Inflammatory macrophage treated with lipopolysaccharide for 4 hours (primary cell): ENCODE measurements around the gene YPEL2.
"Not testable (repeated sequence)": the region's sequence is repeated elsewhere in the genome, so short reads cannot be mapped to it uniquely, and the experiment has no call there.

Source experiments
- DNase-seq: peaks from one replicate; pipeline ENCODE4 v3.0.0-alpha.2; 2020

Gene YPEL2

DNA sequence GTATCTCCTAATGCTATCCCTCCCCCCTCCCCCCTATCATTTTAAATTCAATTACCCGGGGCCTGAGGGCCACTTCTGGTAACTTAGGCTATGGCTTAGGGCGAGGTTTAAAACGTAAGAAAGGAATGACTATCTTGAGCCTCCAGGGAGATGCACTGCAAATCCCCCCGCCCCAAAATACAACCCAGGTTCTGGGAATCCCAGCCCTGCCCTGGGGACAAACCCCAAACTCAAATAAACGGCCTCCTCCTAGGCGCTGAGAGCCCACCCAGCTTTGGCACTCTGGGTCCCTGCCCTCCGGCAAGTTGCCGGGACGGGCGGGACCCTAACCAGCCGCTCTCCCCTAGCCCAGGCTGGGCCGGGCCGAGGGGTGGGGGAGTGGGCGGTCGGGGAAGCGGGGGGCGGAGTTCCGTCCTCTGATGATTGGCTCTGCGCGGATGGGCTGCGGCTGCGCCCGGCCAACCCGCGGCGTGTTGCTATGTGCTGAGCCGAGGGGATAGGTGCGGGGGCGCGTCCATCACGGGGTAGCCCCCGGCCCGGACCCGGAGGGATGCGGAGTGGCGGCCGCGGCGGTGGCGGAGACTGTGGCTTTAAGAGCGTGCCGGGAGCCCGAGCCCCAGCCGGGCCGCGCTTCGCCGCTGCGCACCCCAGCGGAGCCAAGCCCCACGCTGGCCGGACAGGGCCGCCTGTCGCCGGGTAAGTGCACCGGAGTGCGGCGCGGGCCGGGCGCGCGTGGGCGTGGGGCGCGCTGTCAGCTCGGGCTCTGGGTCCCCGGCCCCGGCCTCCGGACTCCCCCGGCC lies at the start of gene YPEL2:
Gene YPEL2, plus strand, starts transcription at position 527 of the 800 bp plus-strand sequence. CDS start 21,755 bp downstream, outside the sequence.
- peak; percentile 86 for DNase-seq

DNA sequence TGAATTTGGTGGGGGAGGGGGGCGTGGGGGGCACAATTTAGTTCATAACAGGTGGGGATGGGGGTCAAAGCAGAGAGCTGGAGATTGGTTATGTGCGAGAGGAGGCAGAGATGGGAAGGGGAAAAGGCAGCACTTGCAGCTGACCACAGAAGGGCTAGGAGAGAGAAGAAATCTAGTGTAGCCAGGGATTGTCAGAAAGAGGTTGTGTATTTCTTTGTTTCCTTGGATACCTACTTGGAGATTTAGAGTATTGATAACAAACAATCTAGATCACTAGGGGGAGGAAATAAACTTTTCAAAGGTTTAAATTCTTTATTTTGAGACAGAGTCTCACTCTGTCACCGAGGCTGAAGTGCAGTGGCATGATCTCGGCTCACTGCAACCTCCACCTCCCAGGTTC lies 47.1 kb upstream of the YPEL2 start:
- DNase-seq, result no peak

DNA sequence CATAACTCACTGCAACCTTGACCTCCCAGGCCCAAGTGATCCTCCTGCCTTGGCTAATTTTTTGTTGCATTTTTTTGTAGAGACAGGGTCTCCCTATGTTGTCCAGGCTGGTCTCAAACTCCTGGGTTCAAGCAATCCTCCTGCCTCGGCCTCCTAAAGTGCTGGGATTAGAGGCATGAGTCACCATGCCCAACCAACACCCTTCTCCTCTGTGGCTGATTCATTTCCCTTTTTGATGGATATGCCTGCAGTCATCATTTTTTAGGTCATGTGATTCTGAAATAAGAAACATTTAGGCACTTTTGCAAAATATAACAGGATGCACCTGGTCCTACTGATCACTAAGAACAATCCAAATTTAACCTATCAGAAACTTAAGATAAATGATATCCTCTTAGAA lies 44.0 kb upstream of the YPEL2 start:
- no peak for DNase-seq

DNA sequence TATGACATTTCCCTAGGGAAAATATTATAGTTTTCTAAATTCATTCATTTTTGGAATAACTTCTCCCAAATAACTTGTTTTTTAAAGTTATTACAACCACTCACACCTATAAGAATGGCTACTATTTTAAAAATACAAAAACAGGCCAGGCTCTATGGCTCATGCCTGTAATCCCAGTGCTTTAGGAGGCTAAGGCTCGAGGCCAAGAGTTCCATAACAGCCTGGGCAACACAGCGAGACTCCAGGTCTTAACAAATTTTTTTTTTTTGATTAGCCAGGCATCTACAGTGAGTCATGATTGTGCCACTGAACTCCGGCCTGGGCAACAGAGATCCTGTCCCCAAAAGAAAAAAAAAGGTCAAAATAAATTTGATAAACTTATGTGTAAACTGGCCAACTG lies 43.6 kb upstream of the YPEL2 start:
- no peak for DNase-seq

DNA sequence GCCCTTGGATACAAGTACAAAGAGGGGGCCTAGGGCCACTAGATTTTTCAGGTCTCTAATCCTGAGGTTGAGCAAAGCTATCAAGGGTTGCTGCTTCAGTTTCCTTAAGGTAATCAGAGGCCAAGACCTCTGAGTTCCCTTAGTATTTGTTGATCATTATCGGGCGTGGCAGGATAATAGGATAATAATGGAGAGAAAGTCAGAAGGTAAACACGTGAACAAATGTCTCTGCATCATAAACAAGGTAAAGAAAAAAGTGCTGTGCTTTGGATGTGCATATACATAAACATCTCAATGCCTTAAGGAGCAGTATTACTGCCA lies 41.5 kb upstream of the YPEL2 start:
- no peak for DNase-seq

DNA sequence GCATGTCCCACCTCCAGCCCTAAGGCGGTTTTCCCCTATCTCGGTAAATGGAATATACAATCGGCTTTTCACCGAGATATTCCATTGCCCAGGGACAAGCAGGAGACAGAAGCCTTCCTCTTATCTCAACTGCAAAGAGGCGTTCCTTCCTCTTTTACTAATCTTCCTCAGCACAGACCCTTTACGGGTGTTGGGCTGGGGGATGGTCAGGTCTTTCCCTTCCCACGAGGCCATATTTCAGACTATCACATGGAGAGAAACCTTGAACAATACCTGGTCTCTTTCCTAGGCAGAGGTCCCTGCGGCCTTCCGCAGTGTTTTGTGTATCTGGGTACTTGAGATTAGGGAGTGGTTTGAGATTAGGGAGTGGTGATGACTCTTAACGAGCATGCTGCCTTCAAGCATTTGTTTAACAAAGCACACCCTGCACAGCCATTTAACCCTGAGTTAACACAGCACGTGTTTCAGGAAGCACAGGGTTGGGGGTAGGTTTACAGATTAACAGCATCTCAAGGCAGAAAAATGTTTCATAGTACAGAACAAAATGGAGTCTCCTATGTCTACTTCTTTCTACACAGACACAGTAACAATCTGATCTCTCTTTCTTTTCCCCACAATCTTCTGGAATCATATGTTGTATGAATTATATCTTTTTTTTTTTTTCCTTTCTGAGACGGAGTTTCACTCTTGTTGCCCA lies 41.0 kb upstream of the YPEL2 start:
- not testable (repeated sequence) for DNase-seq

GRCh38 chr17:59292174-59292523 lies 39.3 kb upstream of the YPEL2 start:
- DNase-seq, result no peak

DNA sequence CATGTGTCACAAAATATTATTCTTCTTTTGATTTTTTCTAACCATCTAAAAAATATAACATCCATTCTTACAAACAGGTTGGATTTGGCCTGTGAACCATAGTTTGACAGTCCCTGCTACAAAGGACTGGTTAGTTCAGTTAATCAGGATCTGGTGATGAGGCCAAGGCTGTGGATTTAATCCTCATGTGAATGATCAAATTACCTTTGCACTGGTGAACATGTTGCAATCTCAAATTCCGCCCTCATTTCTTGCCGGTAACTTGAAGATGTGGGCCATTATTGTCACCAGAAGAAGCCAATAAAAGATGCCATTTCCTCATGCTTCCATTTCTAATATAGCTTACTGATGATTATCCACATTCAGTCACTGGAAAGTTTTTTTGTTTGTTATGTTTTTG lies 35.3 kb upstream of the YPEL2 start:
- DNase-seq, result no peak

DNA sequence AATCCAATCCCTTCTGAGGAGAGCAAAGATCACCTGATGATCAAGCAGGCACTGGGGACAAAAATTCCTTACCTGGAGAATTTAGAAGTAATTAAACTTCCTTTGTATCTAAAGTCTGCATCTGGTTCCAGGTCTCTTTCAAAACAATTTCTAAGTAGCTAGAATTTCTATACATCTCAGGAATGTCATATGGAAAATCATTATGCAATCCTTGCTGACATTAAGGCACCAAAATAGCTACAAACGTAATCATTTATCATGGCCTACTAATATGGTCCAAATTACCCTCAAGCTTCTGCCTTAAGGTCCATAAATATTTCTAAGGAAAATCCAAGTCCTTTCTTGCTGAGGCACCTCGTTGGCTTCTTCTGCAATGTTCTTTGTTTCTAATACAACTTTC lies 32.9 kb upstream of the YPEL2 start:
- DNase-seq, result no peak

DNA sequence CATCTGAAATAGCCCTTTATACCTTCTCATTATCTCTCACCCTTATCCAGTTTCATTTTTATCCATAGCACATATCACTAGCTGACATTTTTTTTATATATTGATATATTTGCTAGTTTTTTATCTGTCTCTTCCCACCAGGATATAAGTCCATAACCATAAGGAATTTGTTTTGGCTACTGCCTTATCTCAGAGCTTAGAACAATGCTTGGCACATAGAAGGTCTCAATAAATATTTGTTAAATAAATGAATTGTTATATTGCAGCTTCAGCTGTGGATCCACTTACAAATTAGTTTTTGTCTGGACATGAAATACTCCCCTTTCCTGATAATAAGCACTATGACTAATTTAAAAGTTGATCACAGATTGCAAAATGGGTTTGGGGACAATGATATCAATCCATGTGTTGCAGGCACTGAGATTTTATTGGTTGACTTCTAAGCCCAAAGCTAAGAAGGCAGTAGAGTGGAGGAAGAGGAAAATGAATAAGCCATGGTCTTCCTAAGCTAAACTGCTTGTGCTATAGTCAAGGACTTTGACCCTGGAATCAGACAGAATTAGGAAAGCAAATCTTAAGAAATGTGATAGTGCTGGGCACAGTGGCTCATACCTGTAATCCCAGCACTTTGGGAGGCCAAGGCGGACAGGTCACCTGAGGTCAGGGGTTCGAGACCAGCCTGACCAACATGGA lies 31.9 kb upstream of the YPEL2 start:
- DNase-seq, result no peak

DNA sequence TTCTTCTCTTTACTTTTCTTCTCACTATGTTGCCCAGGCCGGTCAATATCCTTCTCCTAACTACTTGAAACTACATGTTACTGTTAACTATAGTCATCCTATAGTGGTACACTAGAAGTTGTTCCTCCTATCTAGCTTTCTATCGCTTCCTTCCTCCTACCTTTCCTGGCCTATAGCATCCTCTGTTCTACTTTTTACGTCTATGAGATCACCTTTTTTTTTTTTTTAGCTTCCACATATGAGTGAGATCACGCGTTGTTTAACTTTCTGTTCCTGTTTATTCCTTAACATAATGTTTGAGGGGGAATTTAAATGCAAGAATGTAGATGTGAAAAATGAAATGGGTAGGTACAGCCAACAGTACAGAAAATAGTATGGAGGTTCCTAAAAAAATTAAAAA lies 30.5 kb upstream of the YPEL2 start:
- DNase-seq, result peak; percentile 65

GRCh38 chr17:59304811-59305210 lies 26.6 kb upstream of the YPEL2 start:
- DNase-seq, result no peak

DNA sequence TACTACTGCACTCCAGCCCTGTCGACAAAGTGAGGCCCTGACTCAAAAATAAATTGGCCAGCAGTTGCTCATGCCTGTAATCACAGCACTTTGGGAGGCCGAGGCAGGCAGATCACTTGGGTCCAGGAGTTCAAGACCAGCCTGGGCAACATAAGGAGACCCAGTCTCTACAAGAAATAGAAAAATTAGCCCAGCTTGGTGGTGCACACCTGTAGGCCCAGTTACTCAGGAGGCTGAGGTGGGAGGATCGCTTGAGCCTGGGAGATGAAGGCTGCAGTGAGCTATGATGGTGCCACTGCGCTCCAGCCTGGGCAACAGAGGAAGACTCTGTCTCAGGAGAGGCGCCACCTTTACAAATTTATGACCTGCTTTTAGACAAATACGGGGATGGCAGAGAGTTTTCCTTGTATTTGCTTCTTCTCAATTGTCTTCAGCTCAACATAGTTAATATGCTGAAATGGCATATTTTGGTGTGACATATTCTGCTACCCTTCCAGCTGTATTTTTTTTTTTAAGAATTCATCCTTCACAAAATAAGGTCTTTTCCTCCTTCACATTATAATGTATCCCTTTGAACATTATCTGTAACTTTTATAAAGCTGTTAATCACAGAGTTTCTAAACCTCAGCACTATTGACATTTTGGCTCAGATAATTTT lies 21.1 kb upstream of the YPEL2 start:
- DNase-seq, result no peak

DNA sequence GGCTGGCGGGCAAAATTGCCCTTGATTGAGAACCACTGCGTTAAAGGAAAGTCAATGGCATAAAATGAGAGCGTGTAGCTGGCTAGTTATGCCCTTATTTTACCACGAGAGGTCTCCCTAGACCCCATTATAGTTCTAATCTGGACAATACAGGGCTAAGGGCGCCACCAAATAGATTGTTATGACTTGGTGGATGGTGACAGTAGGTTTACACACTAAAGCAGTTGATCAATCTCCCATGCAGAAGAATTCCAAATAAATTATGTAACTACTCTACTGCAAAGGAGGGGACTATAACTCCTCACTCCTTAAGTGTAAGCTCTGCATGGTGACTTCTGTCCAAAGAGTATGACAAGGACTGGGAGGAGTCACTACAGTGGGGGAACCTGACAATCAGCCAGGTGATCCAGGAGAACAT lies 20.4 kb upstream of the YPEL2 start:
- peak; percentile 72 for DNase-seq

DNA sequence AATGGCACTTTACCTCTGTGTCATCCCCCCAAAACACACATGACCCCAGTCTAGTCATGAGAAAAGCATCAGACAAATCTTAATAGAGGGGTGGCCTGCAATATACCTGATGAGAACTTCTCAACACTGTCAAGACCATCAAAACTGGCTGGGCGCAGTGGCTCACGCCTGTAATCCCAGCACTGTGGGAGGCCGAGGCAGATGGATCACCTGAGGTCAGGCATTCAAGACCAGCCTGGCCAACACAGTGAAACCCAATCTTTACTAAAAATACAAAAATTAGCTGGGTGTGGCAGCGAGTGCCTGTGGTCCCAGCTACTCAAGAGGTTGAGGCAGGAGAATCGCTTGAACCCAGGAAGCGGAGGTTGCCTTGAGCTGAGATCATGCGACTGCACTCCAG lies 19.9 kb upstream of the YPEL2 start:
- DNase-seq, result not testable (repeated sequence)

- peak; percentile 37 for DNase-seq
These were observed 15.6 kb upstream of the YPEL2 start for GRCh38 chr17:59315866-59316265.

DNA sequence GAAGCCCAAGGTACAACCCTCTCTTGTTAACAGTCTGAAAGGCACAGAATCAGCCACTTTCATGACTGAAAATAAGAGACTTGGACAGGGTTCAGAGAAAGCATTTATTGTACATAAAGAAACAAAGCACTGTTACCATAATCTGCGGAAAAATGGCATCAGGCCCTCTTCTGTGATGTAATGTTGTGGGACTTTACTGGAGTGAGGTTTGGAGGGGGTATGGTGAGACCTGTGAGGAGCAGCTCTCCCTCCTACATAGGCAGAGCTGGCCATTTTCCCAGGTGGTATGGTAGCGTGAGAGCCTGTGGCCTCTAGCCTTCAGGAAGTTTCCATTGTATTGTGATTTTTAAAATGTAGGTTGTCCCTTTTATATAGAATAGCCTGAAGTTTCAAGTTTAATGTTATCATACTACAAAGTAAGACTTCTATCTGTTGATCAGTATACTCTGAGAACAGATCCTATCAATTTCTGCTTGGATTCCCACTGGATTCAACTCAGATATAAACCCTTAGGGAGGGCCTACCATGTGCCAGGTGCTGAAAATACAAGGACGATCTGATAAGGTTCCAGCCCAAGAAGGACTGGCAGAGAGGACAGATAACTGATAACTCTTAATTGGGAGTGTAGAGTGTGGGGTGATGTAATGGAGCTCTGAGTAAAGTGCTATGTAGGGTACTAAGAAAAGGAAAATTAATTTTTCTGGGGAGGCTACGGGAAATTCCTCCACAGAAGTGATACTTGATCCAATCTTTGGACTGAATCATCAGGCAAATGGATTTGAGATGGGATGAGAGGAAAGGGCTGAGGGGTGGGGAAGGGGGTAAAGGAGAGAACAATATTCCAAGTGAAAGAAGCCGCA lies 4.1 kb upstream of the YPEL2 start:
- no peak for DNase-seq

DNA sequence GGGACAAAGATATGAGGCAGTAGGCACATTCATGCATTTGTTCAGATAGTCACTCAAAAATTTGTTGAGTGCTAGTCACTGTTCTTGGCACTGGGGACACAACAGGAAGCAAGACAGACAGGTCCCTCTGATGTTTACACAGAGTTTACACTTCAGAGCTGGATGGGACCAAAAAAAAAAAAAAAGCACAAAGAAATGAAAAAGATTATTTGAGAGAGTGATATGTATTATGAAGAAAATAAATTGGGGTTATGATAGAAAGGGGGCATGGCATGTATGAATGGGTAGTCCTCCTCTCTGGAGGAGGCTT lies 3.5 kb upstream of the YPEL2 start:
- DNase-seq, result no peak

- DNase-seq, result no peak
These were observed 2.9 kb upstream of the YPEL2 start for GRCh38 chr17:59328601-59329000.

GRCh38 chr17:59329176-59330052 lies 2.0 kb upstream of the YPEL2 start:
- DNase-seq, result peak; percentile 83

DNA sequence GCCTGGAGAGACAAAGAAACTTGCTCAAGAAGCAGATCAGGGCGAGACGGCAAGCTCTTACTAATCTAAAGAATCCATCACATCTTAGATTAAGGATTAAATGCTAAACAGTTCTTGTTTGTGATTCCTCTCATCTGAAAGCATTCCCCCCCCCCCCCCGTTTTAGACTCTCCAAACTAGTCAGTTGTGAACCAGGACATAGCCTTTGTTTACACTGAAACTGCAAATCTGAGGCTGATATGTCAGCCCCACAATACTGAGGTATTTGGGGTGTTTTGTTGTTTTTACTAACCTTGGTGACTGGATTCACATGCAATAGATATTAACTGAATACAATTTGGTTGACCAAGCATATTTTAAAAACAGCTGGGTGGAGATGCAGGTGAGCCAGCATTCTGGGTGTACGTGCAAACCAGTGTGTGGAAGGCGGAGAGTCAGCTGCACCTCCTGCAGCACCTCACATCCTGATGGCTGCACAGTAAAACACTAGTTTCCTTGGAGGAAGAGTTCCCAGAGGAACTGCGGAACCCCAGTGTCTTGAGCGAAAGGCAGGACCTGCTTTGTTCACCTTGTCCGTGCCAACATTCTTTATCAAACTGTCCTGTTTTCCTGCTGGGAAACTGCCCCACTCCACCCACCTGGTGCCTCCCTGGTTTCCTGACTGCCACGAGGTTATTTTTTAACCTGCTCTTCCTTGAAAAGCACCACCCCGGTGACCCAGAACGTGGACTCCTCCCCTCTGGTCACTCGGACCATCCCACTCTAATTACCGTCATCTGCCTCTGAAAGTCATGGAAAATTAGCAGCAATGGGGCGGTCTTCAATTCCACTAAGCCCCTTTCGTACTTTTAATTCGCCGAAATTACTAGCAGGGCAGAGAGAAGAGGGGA lies 1.2 kb upstream of the YPEL2 start:
- no peak for DNase-seq
